Endometrial microvascular endothelial cells (primary cell): ENCODE measurements around the gene GRWD1. TPM values are rescaled to one million over a fixed set of nuclear protein-coding genes. Genes with fewer than 3 reads are reported as not detected.
"Not testable (repeated sequence)": the region's sequence is repeated elsewhere in the genome, so short reads cannot be mapped to it uniquely, and the experiment has no call there.

Experiments
- in situ Hi-C: cut with HindIII; loops from 2 replicates; pipeline ENCODE4 v1.10.0; 2017; ENCODE audit warnings: low sequenced_read_pairs, low pct_unique_long_range_greater_than_20kb; ENCODE audit errors: inconsistent ontology term
- total RNA-seq: library from RNA; depleted of rRNA; stranded (reverse); fragments of >200 nt; gene quantifications from one replicate; pipeline ENCODE4 v1.2.3, GENCODE V29; 2015; ENCODE audit errors: inconsistent ontology term

GRWD1 gene
- total RNA-seq, 1 donor from 2014 or later, result 84.6 TPM

GRCh38 chr19:48473161-48473966, 27.6 kb downstream of the GRWD1 start:
- in situ Hi-C loops, result loop anchor here (25.0 kb wide), 1 partner anchor 139 kb away; the partner anchor contains the start of genes FAM83E, RPL18, SPACA4 and SPHK2

GRCh38 chr19:48474084-48474592, 28.4 kb downstream of the GRWD1 start:
- in situ Hi-C loops, result loop anchor here (25.0 kb wide), 1 partner anchor 138 kb away; the partner anchor contains the start of genes FAM83E, RPL18, SPACA4 and SPHK2

- in situ Hi-C loops, result no loop called here
These were observed 29.7 kb downstream of the GRWD1 start for GRCh38 chr19:48475369-48476068.

GRCh38 chr19:48476176-48476575, 30.4 kb downstream of the GRWD1 start:
- in situ Hi-C loops, result no loop called here

- in situ Hi-C loops, result no loop called here
These were observed 31.4 kb downstream of the GRWD1 start for GRCh38 chr19:48477067-48477685.

GRCh38 chr19:48477698-48478338, 32.0 kb downstream of the GRWD1 start:
- in situ Hi-C loops, result no loop called here

- in situ Hi-C loops, result no loop called here
These were observed 32.8 kb downstream of the GRWD1 start for GRCh38 chr19:48478339-48479256.

- in situ Hi-C loops, result no loop called here
These were observed 33.9 kb downstream of the GRWD1 start for GRCh38 chr19:48479686-48480085.

GRCh38 chr19:48480183-48480557, 34.4 kb downstream of the GRWD1 start:
- in situ Hi-C loops, result no loop called here

- in situ Hi-C loops, result no loop called here
These were observed 35.0 kb downstream of the GRWD1 start for GRCh38 chr19:48480558-48481500.

- in situ Hi-C loops, result no loop called here
These were observed 36.3 kb downstream of the GRWD1 start for GRCh38 chr19:48481846-48482639.

- in situ Hi-C loops, result no loop called here
These were observed 37.5 kb downstream of the GRWD1 start for GRCh38 chr19:48483301-48483700.

GRCh38 chr19:48484247-48484893, 38.6 kb downstream of the GRWD1 start:
- in situ Hi-C loops, result no loop called here

- in situ Hi-C loops, result no loop called here
These were observed 39.3 kb downstream of the GRWD1 start for GRCh38 chr19:48484931-48485612.

GRCh38 chr19:48486706-48487105, 40.9 kb downstream of the GRWD1 start:
- in situ Hi-C loops, result not testable (repeated sequence)
